OCI-LY7 (cell line): ENCODE data around the gene NMRK2. TPM values are rescaled to one million over a fixed set of nuclear protein-coding genes. Genes with fewer than 3 reads are reported as not detected.

Source experiments
- BruUV-seq: library from RNA; stranded (reverse); fragments of 400-500 nt; replicated peaks from 2 replicates; lab custom pipeline; 2021; lab: Mats Ljungman, UMichigan
- CTCF ChIA-PET: fragments of 300-600 bp; sonication (Branson Sonifier 250); formaldehyde crosslinking; loops from one replicate; lab custom pipeline; 2022; ENCODE audit warnings: antibody characterized with exemption; ENCODE audit not compliant: unreplicated experiment; lab: Charles Lee
- POLR2A ChIA-PET: fragments of 300-600 bp; sonication (Branson Sonifier 250); formaldehyde crosslinking; loops from one replicate; lab custom pipeline; 2022; ENCODE audit warnings: antibody characterized with exemption; lab: Charles Lee
- DNase-seq: peaks from one replicate; pipeline ENCODE4 v3.0.0-alpha.2; 2015; ENCODE audit warnings: low spot score
- H2AFZ ChIP-seq: fragments of 200-600 bp; sonication (generic), shearing (Covaris generic); 2 replicates; pipeline ENCODE4 v1.6.1; 2014; ENCODE audit warnings: mild to moderate bottlenecking, antibody characterized with exemption, low read length, moderate library complexity
- H3K27ac ChIP-seq: fragments of 200-600 bp; sonication (generic); 2 replicates; pipeline ENCODE4 v1.5.1; 2014; ENCODE audit warnings: mixed run types, low read depth, mild to moderate bottlenecking, moderate library complexity, low read length, inconsistent platforms; ENCODE audit not compliant: poor library complexity, severe bottlenecking
- H3K36me3 ChIP-seq: fragments of 200-600 bp; sonication (generic); 2 replicates; pipeline ENCODE4 v1.6.1; 2014; ENCODE audit warnings: mild to moderate bottlenecking, antibody characterized with exemption, low read length, moderate library complexity, mixed read lengths; ENCODE audit not compliant: insufficient read depth
- H3K4me1 ChIP-seq: fragments of 200-600 bp; sonication (generic); 2 replicates; pipeline ENCODE4 v1.5.1; 2014; ENCODE audit warnings: mild to moderate bottlenecking, low read length; ENCODE audit not compliant: insufficient read depth, poor library complexity, severe bottlenecking
- H3K4me2 ChIP-seq: fragments of 200-600 bp; sonication (generic); 2 replicates; pipeline ENCODE4 v1.6.1; 2014; ENCODE audit warnings: mild to moderate bottlenecking, low read length
- H3K4me3 ChIP-seq: fragments of 200-600 bp; sonication (generic); 2 replicates; pipeline ENCODE4 v1.5.1; 2014; ENCODE audit warnings: mild to moderate bottlenecking, low read depth, low read length; ENCODE audit not compliant: poor library complexity, severe bottlenecking
- H3K79me2 ChIP-seq: fragments of 200-600 bp; sonication (generic); 2 replicates; pipeline ENCODE4 v1.6.1; 2016; ENCODE audit warnings: low read depth, mild to moderate bottlenecking, low read length, moderate library complexity, mixed read lengths; ENCODE audit not compliant: insufficient read depth
- H3K9me2 ChIP-seq: fragments of 200-600 bp; sonication (generic); 2 replicates; pipeline ENCODE4 v1.6.1; 2016; ENCODE audit warnings: mild to moderate bottlenecking, low read length, mixed read lengths; ENCODE audit not compliant: insufficient read depth
- H3K9me3 ChIP-seq: fragments of 200-600 bp; sonication (generic); 2 replicates; pipeline ENCODE4 v1.6.1; 2014; ENCODE audit warnings: mild to moderate bottlenecking, mixed run types, low read length, mixed read lengths
- H4K20me1 ChIP-seq: fragments of 200-600 bp; sonication (generic); 2 replicates; pipeline ENCODE4 v1.6.1; 2014; ENCODE audit warnings: mild to moderate bottlenecking, antibody characterized with exemption, low read length, moderate library complexity, mixed read lengths; ENCODE audit not compliant: insufficient read depth
- EZH2phosphoT487 ChIP-seq: fragments of 200-600 bp; sonication (generic); IDR thresholded peaks from 2 replicates; pipeline ENCODE4 v1.6.1; 2018; ENCODE audit warnings: low read depth, borderline replicate concordance, mild to moderate bottlenecking, mixed run types, antibody characterized with exemption, low read length, moderate library complexity, mixed read lengths
- intact Hi-C: fragments of 100-400 bp; cut with micrococcal nuclease; formaldehyde crosslinking; loops from one replicate; pipeline ENCODE4 v1.10.0; 2022; ENCODE audit not compliant: unreplicated experiment
- total RNA-seq, 2 experiments: library from RNA; depleted of rRNA in 1 of 2; stranded (reverse); fragments of >200 nt in 1 of 2; shearing (Covaris generic) in 1 of 2; gene quantifications; 2 replicates each; pipeline ENCODE4 v1.2.3, GENCODE V29; 2014 to 2022
- TF ChIP-seq, protein P1 (sequence below): fragments of 200-600 bp; sonication (generic); conservative IDR thresholded peaks from 2 replicates; pipeline ENCODE4 v1.5.1; 2014; ENCODE audit warnings: mild to moderate bottlenecking, antibody characterized with exemption, low read length, moderate library complexity, mixed read lengths

The NMRK2 gene
- total RNA-seq, 2 experiments from 2014 or later, result not detected

DNA sequence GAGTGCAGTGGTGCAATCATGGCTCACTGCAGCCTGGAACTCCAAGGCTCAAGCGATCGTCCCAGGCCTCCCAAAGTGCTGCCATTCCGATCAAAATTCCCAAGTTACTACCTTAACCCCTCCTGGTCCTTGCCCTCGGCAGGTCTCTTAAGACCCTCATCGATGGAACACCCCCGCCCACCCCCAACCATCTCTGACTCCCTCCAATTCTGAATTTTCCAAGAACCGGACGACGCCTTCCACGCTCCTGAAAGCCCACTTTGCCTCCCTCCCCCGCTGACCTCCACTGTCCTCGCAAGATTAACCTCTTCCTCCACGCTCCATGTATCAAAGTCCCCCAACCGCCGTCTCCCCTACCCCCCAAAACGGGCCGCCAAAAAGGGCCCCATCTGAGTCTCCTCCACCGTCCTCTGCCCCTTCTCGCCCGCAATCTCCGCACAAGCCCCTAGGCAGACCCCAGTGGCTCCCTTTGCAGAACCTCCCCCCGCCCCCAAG is 37.5 kb downstream of the NMRK2 start:
- Histone ChIP-seq H3K27ac (peak overlapping the region; percentile 35), H2AFZ (0 out of 2 replicates have a peak overlapping the region, but pooled peaks have one; percentile 4), H4K20me1 (no peaks in the 10 kb centered on the region; the same call in 1 of the 2 replicates)

DNA sequence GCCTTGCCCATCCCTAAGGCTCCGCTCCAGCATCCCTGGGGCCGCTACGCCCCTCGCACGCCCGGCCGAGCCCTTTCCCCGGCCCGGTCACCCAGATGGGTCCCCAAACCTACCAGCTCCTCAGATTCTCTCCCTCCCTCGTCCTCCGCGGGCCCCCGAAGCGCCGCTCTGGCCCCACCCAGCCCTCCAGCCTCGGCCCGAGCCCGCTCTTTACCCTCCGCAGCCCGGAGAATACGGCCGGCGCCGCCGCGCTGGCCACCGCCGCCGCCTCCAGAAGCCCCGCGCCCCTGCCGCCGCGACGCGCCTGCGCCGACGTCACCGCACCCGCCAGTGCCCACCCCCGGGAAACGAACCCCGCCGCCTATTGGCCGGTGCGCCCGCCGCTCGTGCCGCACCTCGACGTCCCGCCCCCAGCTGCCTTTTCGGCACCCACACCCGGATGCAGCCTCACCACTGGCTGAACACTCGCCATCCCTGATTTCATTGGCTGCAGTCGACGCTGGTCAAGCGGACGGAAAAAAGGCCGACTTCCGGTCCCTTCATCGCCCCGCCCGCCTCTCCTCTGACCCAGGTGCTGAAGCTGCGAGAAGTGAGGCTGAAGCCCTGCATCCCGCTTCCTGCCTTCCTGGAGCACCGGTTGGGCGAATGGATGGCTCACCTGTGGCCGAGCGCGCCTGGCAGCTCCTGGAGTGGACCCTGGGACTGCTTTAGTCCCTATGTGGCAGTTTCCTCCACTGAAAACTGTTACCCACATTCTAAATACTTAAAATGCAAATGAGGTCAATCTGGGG is 38.1 kb downstream of the NMRK2 start, which contains the start of gene DAPK3:
Gene DAPK3, minus strand, starts transcription at position 292 of the 791 bp plus-strand sequence. CDS start 1,364 bp downstream, outside the sequence.
- peaks cover 6% of the 10 kb centered on the region; the same call in 1 of the 2 replicates for H4K20me1 ChIP-seq
- CTCF ChIA-PET, result no interaction called here
- POLR2A ChIA-PET, result interaction anchor here (0.5 to 1.7 kb wide), 4 partner anchors 13 to 74 kb away, joined by 4 to 5 read pairs (median 4); no protein-coding TSS in a partner anchor
- intact Hi-C loops, result no loop called here
- peak; percentile 99 for DNase-seq
- BruUV-seq, result no TSS peak
- peak within 1 kb of the TSS; percentile 96 for H3K4me2 ChIP-seq
- peak within 1 kb of the TSS; percentile 71 for H3K27ac ChIP-seq
- no peak for TF ChIP-seq EZH2phosphoT487
- TF ChIP-seq, protein P1, sequence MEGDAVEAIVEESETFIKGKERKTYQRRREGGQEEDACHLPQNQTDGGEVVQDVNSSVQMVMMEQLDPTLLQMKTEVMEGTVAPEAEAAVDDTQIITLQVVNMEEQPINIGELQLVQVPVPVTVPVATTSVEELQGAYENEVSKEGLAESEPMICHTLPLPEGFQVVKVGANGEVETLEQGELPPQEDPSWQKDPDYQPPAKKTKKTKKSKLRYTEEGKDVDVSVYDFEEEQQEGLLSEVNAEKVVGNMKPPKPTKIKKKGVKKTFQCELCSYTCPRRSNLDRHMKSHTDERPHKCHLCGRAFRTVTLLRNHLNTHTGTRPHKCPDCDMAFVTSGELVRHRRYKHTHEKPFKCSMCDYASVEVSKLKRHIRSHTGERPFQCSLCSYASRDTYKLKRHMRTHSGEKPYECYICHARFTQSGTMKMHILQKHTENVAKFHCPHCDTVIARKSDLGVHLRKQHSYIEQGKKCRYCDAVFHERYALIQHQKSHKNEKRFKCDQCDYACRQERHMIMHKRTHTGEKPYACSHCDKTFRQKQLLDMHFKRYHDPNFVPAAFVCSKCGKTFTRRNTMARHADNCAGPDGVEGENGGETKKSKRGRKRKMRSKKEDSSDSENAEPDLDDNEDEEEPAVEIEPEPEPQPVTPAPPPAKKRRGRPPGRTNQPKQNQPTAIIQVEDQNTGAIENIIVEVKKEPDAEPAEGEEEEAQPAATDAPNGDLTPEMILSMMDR, result no peak
- H3K9me3 ChIP-seq, result no peaks in the 10 kb centered on the region
- H3K4me3 ChIP-seq, result peak within 1 kb of the TSS; percentile 96
- peaks cover 21% of the 10 kb centered on the region for H3K4me1 ChIP-seq
- peaks cover 46% of the 10 kb centered on the region for H3K36me3 ChIP-seq
- no peaks in the 10 kb centered on the region for H3K9me2 ChIP-seq
- peaks cover 18% of the 10 kb centered on the region; the same call in 1 of the 2 replicates for H3K79me2 ChIP-seq
- H2AFZ ChIP-seq, result 0 out of 2 replicates have a peak within 1 kb of the TSS, but pooled peaks have one; percentile 4

More for the DNA sequence above, 37.5 kb downstream of the NMRK2 start:
- no peak for DNase-seq
- intact Hi-C loops, result no loop called here
- ChIA-PET POLR2A (interaction anchor here (0.5 to 1.7 kb wide), 3 partner anchors 14 to 61 kb away, joined by 4 to 5 read pairs (median 5); no protein-coding TSS in a partner anchor), CTCF (no interaction called here)
- H3K9me2 ChIP-seq, result no peaks in the 10 kb centered on the region
- peaks cover 46% of the 10 kb centered on the region for H3K36me3 ChIP-seq
- H3K4me3 ChIP-seq, result peak overlapping the region; percentile 96
- no TSS peak for BruUV-seq
- H3K9me3 ChIP-seq, result no peaks in the 10 kb centered on the region
- H3K4me1 ChIP-seq, result peaks cover 21% of the 10 kb centered on the region
- H3K4me2 ChIP-seq, result peak overlapping the region; percentile 96
- TF ChIP-seq, protein P1, result no peak
- no peak for TF ChIP-seq EZH2phosphoT487
- peaks cover 18% of the 10 kb centered on the region; the same call in 1 of the 2 replicates for H3K79me2 ChIP-seq
